GM12878 (cell line): Measurements from ENCODE around the gene ACVR1. TPM values are rescaled to one million over a fixed set of nuclear protein-coding genes. Genes with fewer than 3 reads are reported as not detected.

Experiments used
- ATAC-seq: fragments of 200-7000 bp; cut with Tn5 transposase; 3 replicates; pipeline ENCODE4 v1.9.1; 2020; ENCODE audit warnings: mild to moderate bottlenecking, moderate library complexity
- BruUV-seq: library from RNA; stranded (reverse); fragments of 400-500 nt; replicated peaks from 2 replicates; lab custom pipeline; 2021; lab: Mats Ljungman, UMichigan
- CTCF ChIA-PET: fragments of 300-600 bp; sonication (Branson Sonifier 250); formaldehyde crosslinking; extraction: SDS; loops from one replicate; lab custom pipeline; 2021; ENCODE audit warnings: inconsistent platforms; lab: Yijun Ruan, JAX
- POLR2A ChIA-PET: fragments of 350-600 bp; formaldehyde crosslinking; extraction: SDS; loops from one replicate; lab custom pipeline; 2021; ENCODE audit warnings: inconsistent platforms; lab: Charles Lee
- RAD21 ChIA-PET: fragments of 300-600 bp; sonication (Branson Sonifier 250); formaldehyde crosslinking; loops from one replicate; lab custom pipeline; 2023; ENCODE audit warnings: antibody characterized with exemption; ENCODE audit not compliant: unreplicated experiment; lab: Charles Lee
- SMC1A ChIA-PET: fragments of 300-600 bp; sonication (Branson Sonifier 250); formaldehyde crosslinking; loops from one replicate; lab custom pipeline; 2023; ENCODE audit not compliant: unreplicated experiment, uncharacterized antibody; lab: Charles Lee
- DNase-seq: peaks from one replicate; pipeline ENCODE4 v3.0.0-alpha.2; 2011; ENCODE audit warnings: low read depth, low spot score
- FAIRE-seq: peaks from 3 replicates; lab custom pipeline; 2011; peaks lifted over from hg19 to GRCh38; lab: Jason Lieb, UNC
- H2AFZ ChIP-seq: 2 replicates; pipeline ENCODE4 v1.6.0; 2011; ENCODE audit warnings: low read depth, low read length, control low read depth; ENCODE audit not compliant: control insufficient read depth
- H3K27ac ChIP-seq: 2 replicates; pipeline ENCODE4 v1.5.1; 2011; ENCODE audit warnings: control low read depth; ENCODE audit not compliant: control insufficient read depth, insufficient read depth
- H3K27me3 ChIP-seq, 2 experiments: replicated peaks in 1 of 2; 2 replicates each; pipeline versions ENCODE4 v1.6.0 to v1.6.1; 2011; ENCODE audit warnings: low read length in 1 of 2; ENCODE audit not compliant: control insufficient read depth in 2 of 2, insufficient read depth in 2 of 2
- H3K36me3 ChIP-seq, 2 experiments: 2 replicates each; pipeline ENCODE4 v1.5.1; 2011; ENCODE audit warnings: low read length in 1 of 2; ENCODE audit not compliant: control insufficient read depth in 2 of 2, insufficient read depth in 2 of 2
- H3K4me1 ChIP-seq: 2 replicates; pipeline ENCODE4 v1.6.1; 2011; ENCODE audit warnings: mild to moderate bottlenecking, low read length, moderate library complexity, mixed read lengths; ENCODE audit not compliant: control insufficient read depth, insufficient read depth
- H3K4me2 ChIP-seq: 2 replicates; pipeline ENCODE4 v1.6.0; 2011; ENCODE audit warnings: control low read depth; ENCODE audit not compliant: control insufficient read depth, insufficient read depth
- H3K4me3 ChIP-seq: fragments of 200-600 bp; sonication (generic); 2 replicates; pipeline ENCODE4 v1.5.1; 2016
- H3K79me2 ChIP-seq: 2 replicates; pipeline ENCODE4 v1.6.0; 2011; ENCODE audit warnings: low read length; ENCODE audit not compliant: control insufficient read depth, insufficient read depth
- H3K9ac ChIP-seq: 2 replicates; pipeline ENCODE4 v1.8.0; 2011; ENCODE audit warnings: low read length, control low read depth, mixed read lengths; ENCODE audit not compliant: control insufficient read depth, insufficient read depth
- H3K9me3 ChIP-seq: replicated peaks from 3 replicates; pipeline ENCODE4 v1.5.1; 2011; ENCODE audit warnings: mild to moderate bottlenecking, low read length; ENCODE audit not compliant: control insufficient read depth, insufficient read depth
- H4K20me1 ChIP-seq: 2 replicates; pipeline ENCODE4 v1.6.0; 2011; ENCODE audit not compliant: control insufficient read depth, insufficient read depth
- ETV6 ChIP-seq, 2 experiments: fragments of 450-650 bp in 1 of 2; IDR thresholded peaks in 1 of 2; conservative IDR thresholded peaks in 1 of 2; 2 replicates each; pipeline ENCODE4 v1.6.1; 2014; ENCODE audit warnings: antibody characterized with exemption in 1 of 2, borderline replicate concordance in 1 of 2, low read depth in 1 of 2, mild to moderate bottlenecking in 1 of 2, moderate library complexity in 1 of 2
- MEF2B ChIP-seq: fragments of 450-650 bp; IDR thresholded peaks from 2 replicates; pipeline ENCODE4 v1.6.1; 2018; ENCODE audit warnings: mild to moderate bottlenecking, moderate library complexity; ENCODE audit not compliant: partially characterized antibody, poor library complexity, severe bottlenecking
- MYB ChIP-seq: fragments of 150-350 bp; IDR thresholded peaks from 2 replicates; pipeline ENCODE4 v1.6.1; 2014; ENCODE audit warnings: mild to moderate bottlenecking, low read depth, low read length, borderline replicate concordance
- NFIC ChIP-seq: IDR thresholded peaks from 2 replicates; pipeline ENCODE4 v1.6.1; 2012; ENCODE audit warnings: low read depth, mild to moderate bottlenecking, inconsistent platforms, low read length, moderate library complexity
- PML ChIP-seq: IDR thresholded peaks from 2 replicates; pipeline ENCODE4 v1.6.1; 2012; ENCODE audit warnings: low read length, inconsistent platforms
- RELA ChIP-seq: fragments of 450-650 bp; IDR thresholded peaks from 2 replicates; pipeline ENCODE4 v1.8.0; 2014; ENCODE audit warnings: borderline replicate concordance; ENCODE audit not compliant: partially characterized antibody
- SMAD1 ChIP-seq: fragments of 450-650 bp; IDR thresholded peaks from 2 replicates; pipeline ENCODE4 v1.6.1; 2018; ENCODE audit warnings: mild to moderate bottlenecking, low read depth; ENCODE audit not compliant: partially characterized antibody
- SREBF2 ChIP-seq: IDR thresholded peaks from 2 replicates; pipeline ENCODE4 v1.6.1; 2012; ENCODE audit warnings: mild to moderate bottlenecking, low read length
- SUPT20H ChIP-seq: IDR thresholded peaks from 2 replicates; pipeline ENCODE4 v1.6.1; 2011; ENCODE audit warnings: low read depth, mild to moderate bottlenecking, low read length, moderate library complexity, borderline replicate concordance; ENCODE audit not compliant: control insufficient read depth
- SUZ12 ChIP-seq: fragments of 200-600 bp; sonication (generic); IDR thresholded peaks from one replicate; pipeline ENCODE4 v1.6.1; 2018; ENCODE audit warnings: antibody characterized with exemption, mild to moderate bottlenecking; ENCODE audit not compliant: unreplicated experiment
- ZNF622 ChIP-seq: fragments of 450-650 bp; IDR thresholded peaks from 2 replicates; pipeline ENCODE4 v1.6.1; 2017; ENCODE audit warnings: mild to moderate bottlenecking, inconsistent platforms
- WGBS: methylation state at CpG from one replicate; pipeline ENCODE4 v1.1.6; 2016; ENCODE audit warnings: low lambda C conversion rate; ENCODE audit not compliant: insufficient replicate concordance, insufficient coverage; ENCODE audit errors: missing lambda C conversion rate; 5-methylcytosine and 5-hydroxymethylcytosine counted together
- in situ Hi-C: fragments of 300-500 bp; cut with MboI; formaldehyde crosslinking; loops from 9 replicates; pipeline ENCODE4 v1.14.3; 2018; ENCODE audit warnings: mixed read lengths
- intact Hi-C: fragments of 100-400 bp; cut with micrococcal nuclease; formaldehyde crosslinking; loops from one replicate; pipeline ENCODE4 v1.14.2; 2022; ENCODE audit not compliant: unreplicated experiment
- polyA plus RNA-seq, 11 experiments: library from polyadenylated mRNA; depleted of rRNA in 4 of 11; unstranded in 6 of 11; stranded (reverse) in 5 of 11; fragments of >200 nt; fragmentation: Nextera tagmentation in 4 of 11; fragmentation: Illumina TruSeq in 1 of 11; extraction: Ambion mirVana in 4 of 11; extraction: Trizol in 1 of 11; gene quantifications; 1 replicate in 1 of 11; 2 replicates in 10 of 11; pipeline versions ENCODE4 v1.2.1 to v1.2.3, GENCODE V29; 2011 to 2016; ENCODE audit warnings: inconsistent platforms in 2 of 11, missing spikeins in 2 of 11, low read depth in 1 of 11
- total RNA-seq, 4 experiments: library from RNA; depleted of rRNA in 3 of 4; stranded (reverse); fragments of >200 nt in 3 of 4; fragmentation: Illumina TruSeq in 1 of 4; extraction: Trizol in 1 of 4; gene quantifications; 2 replicates each; pipeline versions ENCODE4 v1.2.1 to v1.2.3, GENCODE V29; 2013 to 2021
- TF ChIP-seq, protein P1 (sequence below): fragments of 450-650 bp; IDR thresholded peaks from 2 replicates; pipeline ENCODE4 v1.6.1; 2017; ENCODE audit warnings: borderline replicate concordance
- TF ChIP-seq, protein P2 (sequence below): fragments of 450-650 bp; IDR thresholded peaks from 2 replicates; pipeline ENCODE4 v1.6.1; 2017; ENCODE audit warnings: low read depth, mild to moderate bottlenecking, moderate library complexity
- TF ChIP-seq, protein P3 (sequence below): IDR thresholded peaks from 2 replicates; pipeline ENCODE4 v1.6.1; 2012; ENCODE audit warnings: low read depth, low read length, improper control_type of control experiment

Gene ACVR1
- total and polyA plus RNA-seq, 10 of the 15 experiments (the other 5 are each of a cell fraction or from before 2014, with no cell fraction given): 0.06 to 0.24 (median 0.14) TPM; not detected in 4

DNA sequence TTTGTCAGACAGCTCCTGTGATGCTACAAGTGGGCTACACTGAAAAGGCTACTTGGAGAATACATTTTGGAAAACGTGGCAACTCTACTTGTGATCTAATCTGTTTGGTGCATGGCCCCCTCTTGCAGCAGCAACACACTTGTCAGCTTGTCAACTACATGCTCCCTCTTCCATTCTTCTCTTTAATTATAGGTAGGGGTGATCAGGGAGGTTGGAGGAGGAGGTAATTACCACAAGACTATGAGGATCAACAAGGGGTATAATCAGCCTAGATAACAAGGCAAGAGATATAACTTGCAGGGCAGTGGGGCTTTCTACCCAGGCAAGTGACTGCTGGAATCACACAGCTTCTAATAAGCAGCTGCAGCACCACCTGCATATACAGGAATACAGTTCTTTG is 104.9 kb downstream of the ACVR1 start:
- ATAC-seq (no peak), DNase-seq (no peak), FAIRE-seq (no peak)
- no peaks in the 10 kb centered on the region for H3K36me3 ChIP-seq
- H3K79me2 ChIP-seq: no peaks in the 10 kb centered on the region
- BruUV-seq: no TSS peak
- H3K4me2 ChIP-seq: no peak overlapping the region
- intact Hi-C loops: loop anchor here (10.0 kb wide), 1 partner anchor 984 kb away; no protein-coding TSS in a partner anchor
- RAD21 ChIA-PET: no interaction called here
- TF ChIP-seq, protein P1, sequence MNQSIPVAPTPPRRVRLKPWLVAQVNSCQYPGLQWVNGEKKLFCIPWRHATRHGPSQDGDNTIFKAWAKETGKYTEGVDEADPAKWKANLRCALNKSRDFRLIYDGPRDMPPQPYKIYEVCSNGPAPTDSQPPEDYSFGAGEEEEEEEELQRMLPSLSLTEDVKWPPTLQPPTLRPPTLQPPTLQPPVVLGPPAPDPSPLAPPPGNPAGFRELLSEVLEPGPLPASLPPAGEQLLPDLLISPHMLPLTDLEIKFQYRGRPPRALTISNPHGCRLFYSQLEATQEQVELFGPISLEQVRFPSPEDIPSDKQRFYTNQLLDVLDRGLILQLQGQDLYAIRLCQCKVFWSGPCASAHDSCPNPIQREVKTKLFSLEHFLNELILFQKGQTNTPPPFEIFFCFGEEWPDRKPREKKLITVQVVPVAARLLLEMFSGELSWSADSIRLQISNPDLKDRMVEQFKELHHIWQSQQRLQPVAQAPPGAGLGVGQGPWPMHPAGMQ: no peak
- POLR2A ChIA-PET: no interaction called here
- no peak overlapping the region for H3K4me3 ChIP-seq
- CTCF ChIA-PET: no interaction called here
- no peak overlapping the region for H3K9ac ChIP-seq
- no peaks in the 10 kb centered on the region for H3K4me1 ChIP-seq
- 0% methylated on average over 1 of the region's 1 CpG for WGBS
- SMC1A ChIA-PET: no interaction called here
- in situ Hi-C loops: loop anchor here (10.0 kb wide), 1 partner anchor 234 kb away; no protein-coding TSS in a partner anchor
- H2AFZ ChIP-seq: no peak overlapping the region
- H3K27me3 ChIP-seq: no peaks in the 10 kb centered on the region; a peak in 1 of 4 replicates
- no peaks in the 10 kb centered on the region for H4K20me1 ChIP-seq
- no peak overlapping the region for H3K27ac ChIP-seq
- H3K9me3 ChIP-seq: no peaks in the 10 kb centered on the region

DNA sequence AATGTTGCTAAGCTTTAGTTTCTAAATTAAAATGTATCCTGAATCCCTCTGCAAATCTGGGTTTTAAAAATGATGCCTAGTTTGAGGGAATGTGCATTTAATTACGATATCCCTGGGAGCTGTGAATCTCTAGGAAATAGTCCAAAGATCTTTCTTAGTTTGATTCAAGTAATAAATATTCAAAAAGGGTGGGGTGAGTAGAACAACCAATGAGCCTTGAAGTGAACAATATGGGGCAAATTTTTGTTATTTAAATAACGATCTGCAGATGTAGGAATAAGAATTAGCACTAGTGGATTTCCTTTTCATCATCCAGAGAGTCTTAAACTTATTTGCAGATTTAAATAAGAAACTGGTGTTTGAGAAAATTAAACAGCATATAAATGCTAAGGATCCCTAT is 106.3 kb downstream of the ACVR1 start:
- FAIRE-seq: no peak
- TF ChIP-seq PML: no peak
- no peak for TF ChIP-seq ZNF622
- no peak for TF ChIP-seq MYB
- no peak for TF ChIP-seq SUZ12
- TF ChIP-seq RELA: no peak
- TF ChIP-seq ETV6 (conservative IDR thresholded peaks at IDR 0.05 in 1 of 2, IDR thresholded peaks at IDR 0.05 in 1 of 2; ENCODE audit: borderline replicate concordance in 1 of 2, low read depth in 1 of 2): no peak
- TF ChIP-seq SREBF2: no peak
- no peak for TF ChIP-seq MEF2B
- TF ChIP-seq SMAD1: no peak
- no peak for TF ChIP-seq SUPT20H
- TF ChIP-seq, protein P2, sequence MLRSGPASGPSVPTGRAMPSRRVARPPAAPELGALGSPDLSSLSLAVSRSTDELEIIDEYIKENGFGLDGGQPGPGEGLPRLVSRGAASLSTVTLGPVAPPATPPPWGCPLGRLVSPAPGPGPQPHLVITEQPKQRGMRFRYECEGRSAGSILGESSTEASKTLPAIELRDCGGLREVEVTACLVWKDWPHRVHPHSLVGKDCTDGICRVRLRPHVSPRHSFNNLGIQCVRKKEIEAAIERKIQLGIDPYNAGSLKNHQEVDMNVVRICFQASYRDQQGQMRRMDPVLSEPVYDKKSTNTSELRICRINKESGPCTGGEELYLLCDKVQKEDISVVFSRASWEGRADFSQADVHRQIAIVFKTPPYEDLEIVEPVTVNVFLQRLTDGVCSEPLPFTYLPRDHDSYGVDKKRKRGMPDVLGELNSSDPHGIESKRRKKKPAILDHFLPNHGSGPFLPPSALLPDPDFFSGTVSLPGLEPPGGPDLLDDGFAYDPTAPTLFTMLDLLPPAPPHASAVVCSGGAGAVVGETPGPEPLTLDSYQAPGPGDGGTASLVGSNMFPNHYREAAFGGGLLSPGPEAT: no peak
- TF ChIP-seq NFIC: no peak
- TF ChIP-seq, protein P3, sequence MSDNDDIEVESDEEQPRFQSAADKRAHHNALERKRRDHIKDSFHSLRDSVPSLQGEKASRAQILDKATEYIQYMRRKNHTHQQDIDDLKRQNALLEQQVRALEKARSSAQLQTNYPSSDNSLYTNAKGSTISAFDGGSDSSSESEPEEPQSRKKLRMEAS: no peak

More for the DNA sequence above, 106.3 kb downstream of the ACVR1 start:
- Histone ChIP-seq H3K79me2 (no peaks in the 10 kb centered on the region), H2AFZ (no peak overlapping the region), H3K27ac (no peak overlapping the region), H3K9ac (no peak overlapping the region), H4K20me1 (no peaks in the 10 kb centered on the region), H3K4me1 (no peaks in the 10 kb centered on the region), H3K4me3 (no peak overlapping the region), H3K9me3 (no peaks in the 10 kb centered on the region), H3K4me2 (no peak overlapping the region), H3K27me3 (no peaks in the 10 kb centered on the region; a peak in 1 of 4 replicates), H3K36me3 (no peaks in the 10 kb centered on the region)
- 0% methylated on average over 2 of the region's 2 CpGs for WGBS
- no peak for DNase-seq
- intact Hi-C loops (loop anchor here (10.0 kb wide), 1 partner anchor 985 kb away; no protein-coding TSS in a partner anchor), in situ Hi-C loops (loop anchor here (10.0 kb wide), 1 partner anchor 235 kb away; no protein-coding TSS in a partner anchor)
- no peak for ATAC-seq
- POLR2A ChIA-PET: no interaction called here
- SMC1A ChIA-PET: no interaction called here
- no TSS peak for BruUV-seq
- CTCF ChIA-PET: no interaction called here
- RAD21 ChIA-PET: interaction anchor here (0.6 kb wide), 1 partner anchor 237 kb away, joined by 3 read pairs; no protein-coding TSS in a partner anchor
